K562 (cell line): ENCODE data around the gene ADGRG4. TPM values are rescaled to one million over a fixed set of nuclear protein-coding genes. Genes with fewer than 3 reads are reported as not detected.

ENCODE experiments used
- ATF7 ChIP-seq: fragments of 450-650 bp; IDR thresholded peaks from 2 replicates; pipeline ENCODE4 v1.7.1; 2014; ENCODE audit warnings: mild to moderate bottlenecking, moderate library complexity
- BACH1 ChIP-seq: fragments of 200-800 bp; sonication (Bioruptor generic); IDR thresholded peaks from 2 replicates; pipeline ENCODE4 v1.6.1; 2016; ENCODE audit warnings: missing genetic modification characterization, missing compliant biosample characterization
- LEF1 ChIP-seq: fragments of 450-650 bp; IDR thresholded peaks from 2 replicates; pipeline ENCODE4 v1.6.1; 2016; ENCODE audit warnings: mild to moderate bottlenecking
- NRF1 ChIP-seq, 2 experiments: fragments of 450-650 bp; IDR thresholded peaks in 1 of 2; conservative IDR thresholded peaks in 1 of 2; 2 replicates each; pipeline ENCODE4 v1.6.1; 2014; ENCODE audit warnings: mild to moderate bottlenecking in 2 of 2
- ZNF224 ChIP-seq: sonication (generic); formaldehyde crosslinking; IDR thresholded peaks from 2 replicates; pipeline ENCODE4 v1.8.0; 2022; ENCODE audit warnings: mild to moderate bottlenecking, missing genetic modification reagents
- polyA plus RNA-seq, 8 experiments: library from polyadenylated mRNA; depleted of rRNA in 4 of 8; stranded (reverse) in 5 of 8; unstranded in 3 of 8; fragments of >200 nt; fragmentation: Nextera tagmentation in 2 of 8; fragmentation: Illumina TruSeq in 1 of 8; extraction: Ambion mirVana in 2 of 8; extraction: Trizol in 1 of 8; gene quantifications; 2 replicates each; pipeline versions ENCODE4 v1.2.1 to v1.2.3, GENCODE V29; 2011 to 2014; ENCODE audit warnings: inconsistent platforms in 1 of 8, missing spikeins in 1 of 8
- total RNA-seq, 7 experiments: library from RNA; depleted of rRNA in 6 of 7; stranded (reverse); fragments of >200 nt in 6 of 7; fragmentation: Illumina TruSeq in 2 of 7; extraction: Trizol in 2 of 7; gene quantifications; 2 replicates each; pipeline versions ENCODE4 v1.2.1 to v1.2.3, GENCODE V29; 2011 to 2021; ENCODE audit warnings: low replicate concordance in 1 of 7
- TF ChIP-seq, protein P1 (sequence below): fragments of 200-800 bp; sonication (Bioruptor generic); IDR thresholded peaks from 2 replicates; pipeline ENCODE4 v1.6.1; 2017; ENCODE audit warnings: missing genetic modification characterization, missing compliant biosample characterization
- TF ChIP-seq, protein P2 (sequence below): fragments of 450-650 bp; formaldehyde crosslinking; IDR thresholded peaks from 2 replicates; pipeline ENCODE4 v1.4.0; 2020; ENCODE audit warnings: mild to moderate bottlenecking, mixed read lengths
- TF ChIP-seq, protein P3 (sequence below): fragments of 200-600 bp; sonication (generic); IDR thresholded peaks from one replicate; pipeline ENCODE4 v1.6.1; 2012; ENCODE audit warnings: mild to moderate bottlenecking, low read depth, low read length, inconsistent platforms
- TF ChIP-seq, protein P4 (sequence below): sonication (generic); formaldehyde crosslinking; IDR thresholded peaks from 2 replicates; pipeline ENCODE4 v1.8.1; 2023; ENCODE audit warnings: mild to moderate bottlenecking, missing genetic modification reagents, moderate library complexity

Gene ADGRG4
- total and polyA plus RNA-seq, 9 of the 15 experiments (the other 6 are each of a cell fraction or from before 2014, with no cell fraction given): not detected

DNA sequence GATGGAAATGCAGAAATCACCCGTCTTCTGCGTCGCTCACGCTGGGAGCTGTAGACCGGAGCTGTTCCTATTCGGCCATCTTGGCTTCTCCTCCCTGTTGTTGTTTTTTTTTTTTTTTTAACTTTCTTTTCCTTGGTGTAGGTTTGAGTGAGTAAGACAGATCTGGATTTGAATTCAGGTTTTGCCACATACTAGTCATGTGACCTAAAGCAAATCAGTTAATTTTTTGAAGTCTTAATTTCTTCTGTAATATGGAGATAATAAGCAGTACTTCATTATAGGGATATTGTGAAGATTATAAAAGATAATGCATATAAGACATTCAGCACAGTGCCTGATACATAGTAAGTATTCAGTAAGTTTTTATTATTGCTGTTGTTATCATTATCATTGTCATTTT is 145.4 kb downstream of the ADGRG4 start (continued):
- TF ChIP-seq, protein P1, sequence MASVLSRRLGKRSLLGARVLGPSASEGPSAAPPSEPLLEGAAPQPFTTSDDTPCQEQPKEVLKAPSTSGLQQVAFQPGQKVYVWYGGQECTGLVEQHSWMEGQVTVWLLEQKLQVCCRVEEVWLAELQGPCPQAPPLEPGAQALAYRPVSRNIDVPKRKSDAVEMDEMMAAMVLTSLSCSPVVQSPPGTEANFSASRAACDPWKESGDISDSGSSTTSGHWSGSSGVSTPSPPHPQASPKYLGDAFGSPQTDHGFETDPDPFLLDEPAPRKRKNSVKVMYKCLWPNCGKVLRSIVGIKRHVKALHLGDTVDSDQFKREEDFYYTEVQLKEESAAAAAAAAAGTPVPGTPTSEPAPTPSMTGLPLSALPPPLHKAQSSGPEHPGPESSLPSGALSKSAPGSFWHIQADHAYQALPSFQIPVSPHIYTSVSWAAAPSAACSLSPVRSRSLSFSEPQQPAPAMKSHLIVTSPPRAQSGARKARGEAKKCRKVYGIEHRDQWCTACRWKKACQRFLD (CRISPR knock-in tag): no peak
- TF ChIP-seq ZNF224 (CRISPR knock-in tag) (no peak), ATF7 (no peak), BACH1 (no peak), NRF1 (conservative IDR thresholded peaks at IDR 0.05 in 1 of 2, IDR thresholded peaks at IDR 0.05 in 1 of 2) (peak in 1 of 2 experiments; percentile 19; a peak in 1 of 4 replicates), LEF1 (no peak)
- TF ChIP-seq, protein P2, sequence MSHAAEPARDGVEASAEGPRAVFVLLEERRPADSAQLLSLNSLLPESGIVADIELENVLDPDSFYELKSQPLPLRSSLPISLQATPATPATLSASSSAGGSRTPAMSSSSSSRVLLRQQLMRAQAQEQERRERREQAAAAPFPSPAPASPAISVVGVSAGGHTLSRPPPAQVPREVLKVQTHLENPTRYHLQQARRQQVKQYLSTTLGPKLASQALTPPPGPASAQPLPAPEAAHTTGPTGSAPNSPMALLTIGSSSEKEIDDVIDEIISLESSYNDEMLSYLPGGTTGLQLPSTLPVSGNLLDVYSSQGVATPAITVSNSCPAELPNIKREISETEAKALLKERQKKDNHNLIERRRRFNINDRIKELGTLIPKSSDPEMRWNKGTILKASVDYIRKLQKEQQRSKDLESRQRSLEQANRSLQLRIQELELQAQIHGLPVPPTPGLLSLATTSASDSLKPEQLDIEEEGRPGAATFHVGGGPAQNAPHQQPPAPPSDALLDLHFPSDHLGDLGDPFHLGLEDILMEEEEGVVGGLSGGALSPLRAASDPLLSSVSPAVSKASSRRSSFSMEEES (CRISPR knock-in tag): peak; percentile 75
- TF ChIP-seq, protein P3, sequence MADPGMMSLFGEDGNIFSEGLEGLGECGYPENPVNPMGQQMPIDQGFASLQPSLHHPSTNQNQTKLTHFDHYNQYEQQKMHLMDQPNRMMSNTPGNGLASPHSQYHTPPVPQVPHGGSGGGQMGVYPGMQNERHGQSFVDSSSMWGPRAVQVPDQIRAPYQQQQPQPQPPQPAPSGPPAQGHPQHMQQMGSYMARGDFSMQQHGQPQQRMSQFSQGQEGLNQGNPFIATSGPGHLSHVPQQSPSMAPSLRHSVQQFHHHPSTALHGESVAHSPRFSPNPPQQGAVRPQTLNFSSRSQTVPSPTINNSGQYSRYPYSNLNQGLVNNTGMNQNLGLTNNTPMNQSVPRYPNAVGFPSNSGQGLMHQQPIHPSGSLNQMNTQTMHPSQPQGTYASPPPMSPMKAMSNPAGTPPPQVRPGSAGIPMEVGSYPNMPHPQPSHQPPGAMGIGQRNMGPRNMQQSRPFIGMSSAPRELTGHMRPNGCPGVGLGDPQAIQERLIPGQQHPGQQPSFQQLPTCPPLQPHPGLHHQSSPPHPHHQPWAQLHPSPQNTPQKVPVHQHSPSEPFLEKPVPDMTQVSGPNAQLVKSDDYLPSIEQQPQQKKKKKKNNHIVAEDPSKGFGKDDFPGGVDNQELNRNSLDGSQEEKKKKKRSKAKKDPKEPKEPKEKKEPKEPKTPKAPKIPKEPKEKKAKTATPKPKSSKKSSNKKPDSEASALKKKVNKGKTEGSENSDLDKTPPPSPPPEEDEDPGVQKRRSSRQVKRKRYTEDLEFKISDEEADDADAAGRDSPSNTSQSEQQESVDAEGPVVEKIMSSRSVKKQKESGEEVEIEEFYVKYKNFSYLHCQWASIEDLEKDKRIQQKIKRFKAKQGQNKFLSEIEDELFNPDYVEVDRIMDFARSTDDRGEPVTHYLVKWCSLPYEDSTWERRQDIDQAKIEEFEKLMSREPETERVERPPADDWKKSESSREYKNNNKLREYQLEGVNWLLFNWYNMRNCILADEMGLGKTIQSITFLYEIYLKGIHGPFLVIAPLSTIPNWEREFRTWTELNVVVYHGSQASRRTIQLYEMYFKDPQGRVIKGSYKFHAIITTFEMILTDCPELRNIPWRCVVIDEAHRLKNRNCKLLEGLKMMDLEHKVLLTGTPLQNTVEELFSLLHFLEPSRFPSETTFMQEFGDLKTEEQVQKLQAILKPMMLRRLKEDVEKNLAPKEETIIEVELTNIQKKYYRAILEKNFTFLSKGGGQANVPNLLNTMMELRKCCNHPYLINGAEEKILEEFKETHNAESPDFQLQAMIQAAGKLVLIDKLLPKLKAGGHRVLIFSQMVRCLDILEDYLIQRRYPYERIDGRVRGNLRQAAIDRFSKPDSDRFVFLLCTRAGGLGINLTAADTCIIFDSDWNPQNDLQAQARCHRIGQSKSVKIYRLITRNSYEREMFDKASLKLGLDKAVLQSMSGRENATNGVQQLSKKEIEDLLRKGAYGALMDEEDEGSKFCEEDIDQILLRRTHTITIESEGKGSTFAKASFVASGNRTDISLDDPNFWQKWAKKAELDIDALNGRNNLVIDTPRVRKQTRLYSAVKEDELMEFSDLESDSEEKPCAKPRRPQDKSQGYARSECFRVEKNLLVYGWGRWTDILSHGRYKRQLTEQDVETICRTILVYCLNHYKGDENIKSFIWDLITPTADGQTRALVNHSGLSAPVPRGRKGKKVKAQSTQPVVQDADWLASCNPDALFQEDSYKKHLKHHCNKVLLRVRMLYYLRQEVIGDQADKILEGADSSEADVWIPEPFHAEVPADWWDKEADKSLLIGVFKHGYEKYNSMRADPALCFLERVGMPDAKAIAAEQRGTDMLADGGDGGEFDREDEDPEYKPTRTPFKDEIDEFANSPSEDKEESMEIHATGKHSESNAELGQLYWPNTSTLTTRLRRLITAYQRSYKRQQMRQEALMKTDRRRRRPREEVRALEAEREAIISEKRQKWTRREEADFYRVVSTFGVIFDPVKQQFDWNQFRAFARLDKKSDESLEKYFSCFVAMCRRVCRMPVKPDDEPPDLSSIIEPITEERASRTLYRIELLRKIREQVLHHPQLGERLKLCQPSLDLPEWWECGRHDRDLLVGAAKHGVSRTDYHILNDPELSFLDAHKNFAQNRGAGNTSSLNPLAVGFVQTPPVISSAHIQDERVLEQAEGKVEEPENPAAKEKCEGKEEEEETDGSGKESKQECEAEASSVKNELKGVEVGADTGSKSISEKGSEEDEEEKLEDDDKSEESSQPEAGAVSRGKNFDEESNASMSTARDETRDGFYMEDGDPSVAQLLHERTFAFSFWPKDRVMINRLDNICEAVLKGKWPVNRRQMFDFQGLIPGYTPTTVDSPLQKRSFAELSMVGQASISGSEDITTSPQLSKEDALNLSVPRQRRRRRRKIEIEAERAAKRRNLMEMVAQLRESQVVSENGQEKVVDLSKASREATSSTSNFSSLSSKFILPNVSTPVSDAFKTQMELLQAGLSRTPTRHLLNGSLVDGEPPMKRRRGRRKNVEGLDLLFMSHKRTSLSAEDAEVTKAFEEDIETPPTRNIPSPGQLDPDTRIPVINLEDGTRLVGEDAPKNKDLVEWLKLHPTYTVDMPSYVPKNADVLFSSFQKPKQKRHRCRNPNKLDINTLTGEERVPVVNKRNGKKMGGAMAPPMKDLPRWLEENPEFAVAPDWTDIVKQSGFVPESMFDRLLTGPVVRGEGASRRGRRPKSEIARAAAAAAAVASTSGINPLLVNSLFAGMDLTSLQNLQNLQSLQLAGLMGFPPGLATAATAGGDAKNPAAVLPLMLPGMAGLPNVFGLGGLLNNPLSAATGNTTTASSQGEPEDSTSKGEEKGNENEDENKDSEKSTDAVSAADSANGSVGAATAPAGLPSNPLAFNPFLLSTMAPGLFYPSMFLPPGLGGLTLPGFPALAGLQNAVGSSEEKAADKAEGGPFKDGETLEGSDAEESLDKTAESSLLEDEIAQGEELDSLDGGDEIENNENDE: no peak
- TF ChIP-seq, protein P4, sequence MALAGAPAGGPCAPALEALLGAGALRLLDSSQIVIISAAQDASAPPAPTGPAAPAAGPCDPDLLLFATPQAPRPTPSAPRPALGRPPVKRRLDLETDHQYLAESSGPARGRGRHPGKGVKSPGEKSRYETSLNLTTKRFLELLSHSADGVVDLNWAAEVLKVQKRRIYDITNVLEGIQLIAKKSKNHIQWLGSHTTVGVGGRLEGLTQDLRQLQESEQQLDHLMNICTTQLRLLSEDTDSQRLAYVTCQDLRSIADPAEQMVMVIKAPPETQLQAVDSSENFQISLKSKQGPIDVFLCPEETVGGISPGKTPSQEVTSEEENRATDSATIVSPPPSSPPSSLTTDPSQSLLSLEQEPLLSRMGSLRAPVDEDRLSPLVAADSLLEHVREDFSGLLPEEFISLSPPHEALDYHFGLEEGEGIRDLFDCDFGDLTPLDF (CRISPR knock-in tag): no peak
